ENCODE measurements around the gene IQSEC1. TPM values are rescaled to one million over a fixed set of nuclear protein-coding genes. Genes with fewer than 3 reads are reported as not detected.
A peak's percentile ranks its signal among the peaks of the same experiment; 100 is the strongest.

The IQSEC1 gene
- total and polyA plus RNA-seq, 10 of the 15 experiments (the other 5 are each of a cell fraction or from before 2014, with no cell fraction given): 0.92 to 55.2 (median 8.5) TPM

DNA sequence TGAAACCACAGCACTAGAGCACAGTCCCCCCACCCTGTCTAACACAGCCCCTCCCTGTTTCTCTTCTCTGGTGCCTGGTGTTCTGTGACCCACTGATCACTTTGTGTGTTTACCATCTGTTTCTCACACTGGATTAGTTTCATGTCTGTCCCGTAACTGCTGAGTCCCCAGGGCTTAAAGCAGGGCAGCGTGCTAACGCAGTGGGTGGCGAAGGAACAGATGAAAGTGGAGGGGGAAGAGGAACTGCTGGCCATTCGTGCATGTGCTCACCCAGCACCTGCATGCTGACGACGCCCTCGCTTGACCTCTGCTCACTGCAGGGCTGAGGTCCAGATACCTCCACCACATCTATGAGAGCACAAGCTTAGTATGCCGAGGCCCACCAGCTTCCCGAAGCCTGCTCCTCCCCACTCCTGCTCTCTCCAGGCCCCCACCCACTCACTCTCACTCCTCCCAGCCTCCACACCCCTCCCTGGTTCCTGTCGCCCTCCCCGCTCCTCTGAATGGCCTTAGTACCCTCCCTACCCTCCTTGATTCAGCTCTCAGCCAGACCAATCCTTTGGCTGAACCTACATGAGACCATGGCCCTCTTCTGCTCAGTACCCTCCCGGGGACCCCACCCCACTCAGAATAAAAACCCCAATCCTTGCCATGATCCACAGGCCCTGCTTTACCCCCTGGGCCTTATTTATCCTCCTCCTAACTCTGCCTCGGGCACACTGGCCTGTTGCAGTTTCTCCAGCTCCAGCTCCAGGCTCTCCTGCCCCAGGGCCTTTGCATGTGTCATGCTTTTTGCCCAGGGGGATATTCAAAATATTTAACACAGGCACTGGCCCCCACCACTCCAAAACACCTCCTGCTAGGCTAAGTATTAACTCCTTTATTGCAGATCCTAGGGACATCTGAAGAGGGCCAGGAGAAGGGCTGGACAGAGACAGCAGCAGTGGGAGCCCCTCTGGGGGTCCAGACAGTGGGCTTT is 15.1 kb upstream of the IQSEC1 start (continued):
- TF ChIP-seq MLLT1 (IDR thresholded peaks at IDR 0.05) (no peak), BCL11A (IDR thresholded peaks at IDR 0.05; ENCODE audit: low read depth, low read length) (0 out of 2 replicates have a peak, but pooled peaks have one; percentile 12), EED (IDR thresholded peaks at IDR 0.05; ENCODE audit: low read depth) (peak; percentile 53; the same call in 1 of the 2 replicates), RCOR1 (conservative IDR thresholded peaks at IDR 0.05; ENCODE audit: low read depth, low read length) (no peak), PAX5 (IDR thresholded peaks at IDR 0.05; ENCODE audit: borderline replicate concordance, low read depth, low read length) (peak; percentile 47; the same call in 1 of the 2 replicates), NBN (IDR thresholded peaks at IDR 0.05) (peak; percentile 47; the same call in 1 of the 2 replicates), CHD2 (IDR thresholded peaks at IDR 0.05; ENCODE audit: borderline replicate concordance, low read depth, low read length) (0 out of 2 replicates have a peak, but pooled peaks have one; percentile 38)

DNA sequence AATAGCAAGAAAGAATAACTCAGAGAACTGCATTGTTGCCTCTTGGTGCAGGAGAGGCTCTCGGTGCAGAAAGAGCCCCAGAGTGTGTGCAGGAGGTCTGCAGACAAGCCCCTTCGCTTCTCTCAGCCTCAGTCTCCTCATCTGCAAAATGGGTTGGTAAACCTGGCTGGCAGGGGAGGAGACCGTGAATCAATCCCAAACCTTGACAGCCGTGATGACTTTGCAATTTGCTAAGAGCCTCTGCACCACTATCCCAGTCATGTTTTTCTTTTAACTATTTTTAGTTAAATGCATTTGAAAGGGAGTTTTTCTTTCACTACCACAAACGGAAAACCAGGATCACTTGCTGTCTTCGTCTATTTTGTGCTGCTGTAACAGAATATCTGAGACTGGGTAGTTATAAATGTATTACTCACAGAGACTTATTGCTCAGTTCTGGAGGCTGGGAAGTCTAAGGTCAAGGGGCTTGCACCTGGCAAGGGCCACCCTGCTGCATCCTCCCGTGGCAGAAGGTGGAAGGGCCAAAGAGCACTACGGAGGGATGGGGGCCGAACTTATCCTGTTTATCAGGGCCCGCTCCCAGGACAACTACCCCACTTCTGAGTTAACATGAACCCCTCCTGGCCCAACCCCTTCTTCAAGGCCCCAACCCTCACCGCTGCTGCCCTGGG is 14.2 kb upstream of the IQSEC1 start:
- DNase-seq (ENCODE audit: low read depth, low spot score): no peak
- no peak for FAIRE-seq
- H3K27ac ChIP-seq (ENCODE audit: control insufficient read depth, insufficient read depth): peak overlapping the region; percentile 59
- H3K9me3 ChIP-seq (replicated peaks; ENCODE audit: control insufficient read depth, insufficient read depth, low read length): no peaks in the 10 kb centered on the region
- no peaks in the 10 kb centered on the region for H4K20me1 ChIP-seq (ENCODE audit: control insufficient read depth, insufficient read depth)
- CTCF ChIA-PET: interaction anchor here (0.9 to 6.3 kb wide), 4 partner anchors 40 to 374 kb away, joined by 3 to 146 read pairs (median 4); no protein-coding TSS in a partner anchor
- SMC1A ChIA-PET (ENCODE audit: uncharacterized antibody, unreplicated experiment): interaction anchor here (1.5 kb wide), 1 partner anchor 16 kb away, joined by 8 read pairs; no protein-coding TSS in a partner anchor
- H3K4me3 ChIP-seq: no peak overlapping the region
- ATAC-seq: no peak
- no TSS peak for BruUV-seq (replicated peaks)
- WGBS (ENCODE audit: insufficient coverage, insufficient replicate concordance, low lambda C conversion rate, missing lambda C conversion rate): 46% methylated on average over 11 of the region's 11 CpGs
- peak overlapping the region; percentile 10 for H3K4me2 ChIP-seq (ENCODE audit: control insufficient read depth, insufficient read depth)
- peaks cover 59% of the 10 kb centered on the region for H3K4me1 ChIP-seq (ENCODE audit: control insufficient read depth, insufficient read depth, low read length)
- no peaks in the 10 kb centered on the region for H3K36me3 ChIP-seq (ENCODE audit: control insufficient read depth in 2 of 2, insufficient read depth in 2 of 2, low read length in 1 of 2)
- in situ Hi-C loops (cut with MboI) (loop anchor here (5.0 kb wide), 1 partner anchor 365 kb away; no protein-coding TSS in a partner anchor), intact Hi-C loops (cut with micrococcal nuclease; ENCODE audit: unreplicated experiment) (loop anchor here (2.0 kb wide), 1 partner anchor 73 kb away; no protein-coding TSS in a partner anchor)
- no peaks in the 10 kb centered on the region for H3K27me3 ChIP-seq (replicated peaks in 1 of 2; ENCODE audit: control insufficient read depth in 2 of 2, insufficient read depth in 2 of 2, low read length in 1 of 2)
- no peak overlapping the region; the same call in 1 of the 2 replicates for H2AFZ ChIP-seq (ENCODE audit: control insufficient read depth, low read depth, low read length)
- RAD21 ChIA-PET (ENCODE audit: unreplicated experiment): interaction anchor here (0.9 to 1.3 kb wide), 9 partner anchors 17 to 365 kb away, joined by 3 to 6 read pairs (median 3); no protein-coding TSS in a partner anchor
- POLR2A ChIA-PET: interaction anchor here (0.5 to 1.5 kb wide), 3 partner anchors 72 to 367 kb away, joined by 3 to 4 read pairs (median 3); no protein-coding TSS in a partner anchor
- H3K79me2 ChIP-seq (ENCODE audit: control insufficient read depth, insufficient read depth, low read length): no peaks in the 10 kb centered on the region
- TF ChIP-seq, protein P1, sequence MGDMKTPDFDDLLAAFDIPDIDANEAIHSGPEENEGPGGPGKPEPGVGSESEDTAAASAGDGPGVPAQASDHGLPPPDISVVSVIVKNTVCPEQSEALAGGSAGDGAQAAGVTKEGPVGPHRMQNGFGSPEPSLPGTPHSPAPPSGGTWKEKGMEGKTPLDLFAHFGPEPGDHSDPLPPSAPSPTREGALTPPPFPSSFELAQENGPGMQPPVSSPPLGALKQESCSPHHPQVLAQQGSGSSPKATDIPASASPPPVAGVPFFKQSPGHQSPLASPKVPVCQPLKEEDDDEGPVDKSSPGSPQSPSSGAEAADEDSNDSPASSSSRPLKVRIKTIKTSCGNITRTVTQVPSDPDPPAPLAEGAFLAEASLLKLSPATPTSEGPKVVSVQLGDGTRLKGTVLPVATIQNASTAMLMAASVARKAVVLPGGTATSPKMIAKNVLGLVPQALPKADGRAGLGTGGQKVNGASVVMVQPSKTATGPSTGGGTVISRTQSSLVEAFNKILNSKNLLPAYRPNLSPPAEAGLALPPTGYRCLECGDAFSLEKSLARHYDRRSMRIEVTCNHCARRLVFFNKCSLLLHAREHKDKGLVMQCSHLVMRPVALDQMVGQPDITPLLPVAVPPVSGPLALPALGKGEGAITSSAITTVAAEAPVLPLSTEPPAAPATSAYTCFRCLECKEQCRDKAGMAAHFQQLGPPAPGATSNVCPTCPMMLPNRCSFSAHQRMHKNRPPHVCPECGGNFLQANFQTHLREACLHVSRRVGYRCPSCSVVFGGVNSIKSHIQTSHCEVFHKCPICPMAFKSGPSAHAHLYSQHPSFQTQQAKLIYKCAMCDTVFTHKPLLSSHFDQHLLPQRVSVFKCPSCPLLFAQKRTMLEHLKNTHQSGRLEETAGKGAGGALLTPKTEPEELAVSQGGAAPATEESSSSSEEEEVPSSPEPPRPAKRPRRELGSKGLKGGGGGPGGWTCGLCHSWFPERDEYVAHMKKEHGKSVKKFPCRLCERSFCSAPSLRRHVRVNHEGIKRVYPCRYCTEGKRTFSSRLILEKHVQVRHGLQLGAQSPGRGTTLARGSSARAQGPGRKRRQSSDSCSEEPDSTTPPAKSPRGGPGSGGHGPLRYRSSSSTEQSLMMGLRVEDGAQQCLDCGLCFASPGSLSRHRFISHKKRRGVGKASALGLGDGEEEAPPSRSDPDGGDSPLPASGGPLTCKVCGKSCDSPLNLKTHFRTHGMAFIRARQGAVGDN (IDR thresholded peaks at IDR 0.05): no peak
- no peak for TF ChIP-seq SMC3 (IDR thresholded peaks at IDR 0.05; ENCODE audit: borderline replicate concordance, low read length)
- no peak overlapping the region for H3K9ac ChIP-seq (ENCODE audit: control insufficient read depth, insufficient read depth, low read length)

All from GM12878 (cell line).